GM19240 (cell line): ENCODE data around the gene RAD51B.

ENCODE experiments used
- DNase-seq: peaks from one replicate; pipeline ENCODE4 v3.0.0; 2011; ENCODE audit warnings: low spot score; ENCODE audit not compliant: insufficient read length

RAD51B gene

GRCh38 chr14:68317239-68317638, 497.7 kb downstream of the RAD51B start:
- no peak for DNase-seq

DNA sequence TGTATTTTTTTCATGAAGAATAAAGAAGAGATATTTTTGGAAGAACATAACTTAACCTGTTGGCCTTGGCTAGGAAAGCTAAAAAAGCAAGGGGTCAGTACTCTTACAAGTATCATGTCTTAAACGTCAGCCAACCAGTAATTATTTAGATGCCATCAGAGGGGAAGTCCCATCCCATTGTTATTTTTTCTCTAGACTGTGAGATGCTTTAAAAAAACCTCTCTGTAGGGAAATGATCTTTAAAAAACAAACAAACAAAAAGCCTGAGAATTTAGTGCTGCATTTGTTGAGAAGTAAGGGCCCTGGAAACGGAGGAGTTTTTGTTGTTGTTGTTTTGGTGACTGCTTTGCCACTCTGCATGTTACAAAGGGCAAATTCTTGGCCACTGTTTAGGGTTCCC, 499.2 kb downstream of the RAD51B start:
- no peak for DNase-seq

DNA sequence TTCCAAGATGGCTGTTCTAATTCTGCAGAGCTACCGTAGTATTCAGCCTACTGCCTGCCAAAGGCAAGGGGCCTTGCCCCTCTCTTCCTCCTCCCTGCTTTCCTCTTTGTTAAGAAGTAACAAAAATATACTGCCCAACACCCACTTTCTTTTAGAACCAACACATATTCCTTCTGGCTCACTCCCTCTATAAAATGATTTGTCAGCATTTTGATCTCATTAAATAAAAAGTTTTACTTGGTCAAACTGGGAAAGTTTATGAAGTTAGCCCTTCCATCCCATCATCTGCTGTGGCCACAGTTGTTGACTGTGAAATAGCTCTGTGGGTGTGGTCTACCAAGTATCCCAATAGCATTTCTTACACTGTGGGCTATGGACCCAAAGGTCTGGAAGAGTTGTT, 500.9 kb downstream of the RAD51B start:
- DNase-seq: no peak

GRCh38 chr14:68322940-68323620, 503.5 kb downstream of the RAD51B start:
- DNase-seq: no peak

- no peak for DNase-seq
Measured at GRCh38 chr14:68325267-68325807, 505.8 kb downstream of the RAD51B start.

- no peak for DNase-seq
Measured at GRCh38 chr14:68327231-68327630, 507.7 kb downstream of the RAD51B start.

DNA sequence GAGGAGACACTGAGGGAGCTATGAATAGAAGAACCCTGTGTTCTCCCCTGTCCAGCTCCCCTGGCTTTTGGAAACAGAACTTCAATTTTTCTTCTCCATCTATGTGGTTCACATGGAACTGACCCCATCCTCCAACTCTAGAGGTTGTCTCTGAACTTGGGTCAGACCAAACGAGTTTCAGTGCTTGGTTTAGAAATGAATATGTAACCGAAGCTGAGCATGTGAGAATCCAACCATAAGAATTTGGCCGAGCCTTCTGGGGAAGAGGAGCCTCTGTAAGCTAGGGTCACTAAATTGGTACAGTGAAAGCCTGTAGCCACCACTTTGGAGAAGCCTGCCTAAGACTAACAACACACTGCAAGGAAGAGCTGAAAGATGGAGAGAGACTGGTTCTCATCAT, 508.9 kb downstream of the RAD51B start:
- DNase-seq: peak; percentile 21

DNA sequence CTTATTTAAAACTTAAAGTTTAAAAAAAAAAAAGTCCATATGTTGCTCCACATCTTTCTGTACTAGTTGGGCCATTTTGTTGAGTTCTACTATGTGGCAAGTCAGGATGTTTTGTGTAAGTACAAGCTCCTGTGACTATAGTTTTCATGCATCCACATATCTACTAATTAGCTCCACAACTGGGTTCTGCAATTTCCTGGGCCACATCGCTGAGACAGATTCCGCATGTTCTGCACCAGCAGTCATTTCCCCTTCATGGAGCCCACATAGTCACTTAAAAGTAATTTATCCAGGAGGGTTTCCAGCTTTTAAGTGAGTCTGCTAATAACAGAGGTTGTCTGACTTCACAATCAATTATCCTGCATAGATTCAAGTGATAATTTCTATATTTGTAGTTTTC, 511.8 kb downstream of the RAD51B start:
- no peak for DNase-seq

GRCh38 chr14:68331991-68332390, 512.4 kb downstream of the RAD51B start:
- no peak for DNase-seq

DNA sequence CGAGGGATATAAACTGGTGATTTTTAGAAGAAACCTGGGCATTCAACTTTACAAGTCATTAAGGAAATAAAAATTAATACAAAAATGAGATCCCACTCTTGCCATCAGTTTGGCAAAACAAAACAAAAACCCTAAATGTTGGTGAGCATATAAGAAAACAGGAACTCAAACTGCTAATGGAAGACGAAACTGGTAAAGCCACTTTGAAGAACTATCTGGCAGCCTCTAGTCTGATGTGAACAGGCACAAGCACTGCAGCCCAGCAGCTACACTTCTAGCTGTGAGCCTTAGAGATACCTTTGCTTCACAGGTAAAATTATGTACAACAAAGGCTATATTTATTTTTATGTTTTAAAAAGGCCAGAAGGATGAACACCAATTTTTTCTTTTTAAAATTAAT, 513.7 kb downstream of the RAD51B start:
- no peak for DNase-seq

GRCh38 chr14:68335312-68335711, 515.7 kb downstream of the RAD51B start:
- no peak for DNase-seq

DNA sequence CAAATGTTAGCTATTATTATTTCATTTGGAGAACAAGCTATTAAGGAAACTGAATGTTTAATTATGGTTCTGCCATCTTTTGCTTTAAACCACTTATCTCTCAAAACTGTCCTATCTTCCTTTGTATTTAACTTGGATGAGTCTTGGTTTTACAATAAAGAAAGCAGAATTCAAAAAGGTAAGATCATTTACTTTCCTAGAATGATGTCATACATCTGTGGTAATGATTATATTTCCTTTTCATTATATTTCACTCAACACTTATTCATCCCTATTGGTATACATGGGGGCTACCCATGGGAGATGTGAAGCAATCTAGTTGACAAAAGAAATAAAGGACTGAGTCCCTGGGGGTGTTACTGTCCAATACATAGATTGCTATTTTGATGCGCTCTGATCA, 516.6 kb downstream of the RAD51B start:
- no peak for DNase-seq

DNA sequence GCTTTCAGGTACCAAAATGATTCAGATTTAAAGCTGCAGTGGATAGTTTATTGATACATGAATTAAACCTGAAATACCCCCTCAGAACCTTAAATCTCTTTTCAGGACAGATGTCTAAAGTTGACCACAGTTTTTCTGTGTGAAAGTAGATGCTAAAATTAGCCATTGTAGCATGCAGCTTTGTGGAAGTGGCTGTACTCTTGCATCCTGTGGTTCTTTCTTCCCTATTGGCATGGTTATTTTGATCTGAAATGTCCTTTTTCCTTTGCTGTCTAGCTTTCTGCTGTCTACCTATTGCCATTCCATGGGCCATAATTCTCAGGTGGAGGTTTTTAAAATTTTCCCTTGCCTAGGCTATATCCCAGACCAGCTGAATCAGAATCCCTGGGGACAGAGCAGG, 517.7 kb downstream of the RAD51B start:
- DNase-seq: no peak

GRCh38 chr14:68340262-68340661, 520.7 kb downstream of the RAD51B start:
- DNase-seq: no peak

DNA sequence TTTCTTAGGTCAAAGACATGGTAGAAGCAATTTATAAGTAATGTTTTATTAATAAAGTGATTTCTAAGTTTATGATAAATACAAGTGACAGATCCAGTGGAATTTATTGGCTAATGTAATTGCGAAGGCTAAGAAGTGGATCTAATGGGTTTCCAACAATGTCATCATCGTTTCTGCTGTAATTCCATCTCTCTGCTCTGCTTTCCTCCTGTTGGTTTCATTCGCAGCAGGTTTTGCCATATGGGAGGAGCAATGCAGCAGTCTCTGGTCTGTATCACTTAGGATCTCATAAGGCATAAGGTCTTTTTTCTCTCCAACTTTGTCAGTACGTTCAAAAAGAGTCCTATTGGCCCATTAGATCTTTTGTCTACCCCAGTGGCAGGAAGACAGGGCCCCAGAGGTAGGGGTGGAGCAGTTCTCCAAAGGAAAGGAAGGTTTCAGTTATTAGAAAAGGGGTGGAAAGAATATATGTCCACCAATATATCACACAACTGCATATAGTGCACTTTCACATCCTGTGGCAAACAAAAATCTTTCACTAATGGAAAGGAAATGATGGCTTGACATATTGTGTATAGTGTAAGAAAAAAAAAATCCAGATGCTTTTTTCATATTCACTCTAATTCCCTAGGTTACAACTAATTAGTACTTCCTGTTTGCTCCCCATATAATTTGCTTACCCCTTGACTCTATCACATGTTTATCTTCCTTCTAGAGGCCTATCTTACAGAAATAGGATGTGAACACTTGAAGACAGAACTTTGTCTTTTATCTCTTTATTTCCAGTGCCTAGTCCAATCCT, 522.0 kb downstream of the RAD51B start:
- DNase-seq: no peak

DNA sequence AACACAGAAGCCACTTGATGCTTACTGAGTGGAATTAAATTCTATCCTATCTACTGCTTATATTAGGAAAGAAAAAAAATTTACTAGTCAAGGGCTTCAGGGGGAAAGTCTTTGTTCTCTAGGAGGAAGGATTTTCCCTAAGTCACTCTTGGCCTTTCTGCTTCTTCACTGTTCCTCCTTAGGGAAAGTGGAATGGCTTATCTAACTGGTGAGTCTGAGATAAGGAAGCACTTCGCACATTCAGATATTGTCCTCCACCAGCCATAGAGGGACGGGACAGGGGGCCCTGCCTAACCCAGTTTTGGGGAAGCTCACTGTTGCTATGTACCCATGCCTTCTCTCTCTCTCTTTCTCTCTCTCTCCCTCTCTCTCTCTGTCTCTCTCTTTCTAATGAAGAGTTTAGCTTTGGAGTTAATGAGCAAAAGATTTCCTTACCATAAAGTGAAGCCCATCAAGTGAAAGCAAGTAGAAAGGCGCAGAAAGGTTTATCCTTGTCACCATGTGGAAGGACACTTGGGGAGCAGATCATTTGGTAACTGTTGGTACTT, 522.7 kb downstream of the RAD51B start:
- no peak for DNase-seq

GRCh38 chr14:68343534-68344118, 524.0 kb downstream of the RAD51B start:
- no peak for DNase-seq

GRCh38 chr14:68345738-68346137, 526.2 kb downstream of the RAD51B start:
- DNase-seq: no peak

DNA sequence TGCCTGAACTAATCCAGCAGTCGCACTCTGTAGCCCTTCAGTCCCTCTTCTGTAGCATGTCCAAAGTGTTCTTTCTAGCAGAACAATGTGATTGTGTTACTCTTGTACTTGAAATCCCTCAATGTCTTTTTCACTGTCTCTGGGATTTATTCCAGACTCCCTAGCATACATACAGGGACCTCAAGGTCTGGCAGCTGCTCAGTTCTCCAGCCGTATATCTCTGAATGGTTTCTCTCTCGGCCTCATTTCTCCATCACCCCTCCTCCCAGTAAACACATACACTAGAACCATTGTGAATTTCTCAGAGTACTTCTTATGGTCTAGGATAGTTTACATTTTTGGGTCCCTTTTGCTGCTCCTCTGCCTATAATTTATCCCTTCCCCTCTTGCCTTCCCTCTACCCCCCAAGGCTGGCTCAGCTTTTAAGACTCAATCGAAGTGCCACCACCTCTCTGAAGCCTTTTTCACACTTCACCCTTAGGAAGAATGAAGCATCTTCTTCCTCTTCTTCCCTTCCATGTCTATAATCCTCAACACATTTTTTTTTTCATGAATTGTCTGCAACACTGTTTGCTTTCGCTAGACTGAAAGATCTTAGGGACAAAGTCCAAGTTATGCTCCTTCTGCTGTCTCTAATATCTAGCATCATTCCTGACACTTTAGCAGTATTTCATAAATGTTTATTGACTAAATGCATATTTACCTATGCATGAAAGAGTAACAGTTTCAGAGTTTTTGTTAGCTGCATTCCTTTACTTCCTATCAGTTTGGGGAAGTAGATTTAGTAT, 527.2 kb downstream of the RAD51B start:
- no peak for DNase-seq

DNA sequence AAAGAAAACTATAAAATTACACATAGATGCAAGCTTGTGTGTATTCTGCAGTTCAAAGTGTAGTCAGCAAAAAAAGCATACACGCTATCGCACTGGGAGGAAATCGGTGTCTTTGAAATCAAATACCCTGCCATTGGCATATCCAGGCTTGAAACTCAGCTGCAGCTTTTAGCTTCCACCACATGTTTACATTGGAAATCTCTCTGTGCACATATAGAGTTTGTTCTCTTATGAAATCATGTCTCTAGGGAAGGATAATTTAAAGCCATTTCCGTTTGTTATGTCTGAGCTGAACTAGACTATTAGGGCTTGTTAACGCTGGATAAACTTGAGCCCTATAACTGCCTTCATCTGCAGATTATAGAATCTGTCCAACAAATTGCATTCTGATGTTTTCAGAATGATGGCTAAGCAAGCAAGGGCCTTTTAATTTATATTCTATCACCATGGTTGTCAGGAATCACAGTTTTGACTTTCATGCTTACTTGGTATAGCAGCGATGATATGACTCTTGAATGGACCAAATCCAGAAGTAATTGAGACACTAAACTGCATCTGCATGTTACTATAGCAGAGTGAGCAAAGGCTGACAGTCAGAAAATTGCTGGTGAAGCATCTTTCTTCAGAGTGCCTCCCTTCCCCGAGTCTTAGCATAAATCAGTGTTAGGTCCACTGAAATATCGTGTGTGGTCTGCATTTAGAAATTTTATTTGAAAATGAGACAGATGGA, 530.5 kb downstream of the RAD51B start:
- DNase-seq: no peak

- no peak for DNase-seq
Measured at GRCh38 chr14:68355415-68355814, 535.8 kb downstream of the RAD51B start.
